ENCODE results near the gene AEBP2.

GRCh38 chr12:19546027-19546426, 106.7 kb downstream of the AEBP2 start:
- TF ChIP-seq CTCF (IDR thresholded peaks at IDR 0.05; ENCODE audit: control extremely low read depth in 1 of 3, insufficient read depth in 1 of 3, low read depth in 1 of 3, low read length in 3 of 3) (no peak), CHD2 (IDR thresholded peaks at IDR 0.05; ENCODE audit: low read length) (no peak), TBP (IDR thresholded peaks at IDR 0.05; ENCODE audit: low read depth, low read length) (no peak), POLR2A (IDR thresholded peaks at IDR 0.05; ENCODE audit: control extremely low read depth in 1 of 2, low read depth in 2 of 2, low read length in 2 of 2) (no peak), EZH2 (IDR thresholded peaks at IDR 0.05; ENCODE audit: low read depth, low read length, severe bottlenecking) (no peak)

All from H1 (cell line).